Stimulated activated CD8-positive, alpha-beta memory T cell treated with anti-CD3 and anti-CD28 coated beads, Interleukin-12 subunit alpha, Interleukin-12 subunit beta, amount 100 ng/mL, for 24 hours (primary cell): ENCODE data around the gene ZNF627.
A peak's percentile ranks its signal among the peaks of the same experiment; 100 is the strongest.
"Not testable (repeated sequence)": the region's sequence is repeated elsewhere in the genome, so short reads cannot be mapped to it uniquely, and the experiment has no call there.

Source experiments
- DNase-seq: peaks from one replicate; pipeline ENCODE4 v3.0.0-alpha.2; 2020; ENCODE audit errors: extremely low read depth

ZNF627 gene

DNA sequence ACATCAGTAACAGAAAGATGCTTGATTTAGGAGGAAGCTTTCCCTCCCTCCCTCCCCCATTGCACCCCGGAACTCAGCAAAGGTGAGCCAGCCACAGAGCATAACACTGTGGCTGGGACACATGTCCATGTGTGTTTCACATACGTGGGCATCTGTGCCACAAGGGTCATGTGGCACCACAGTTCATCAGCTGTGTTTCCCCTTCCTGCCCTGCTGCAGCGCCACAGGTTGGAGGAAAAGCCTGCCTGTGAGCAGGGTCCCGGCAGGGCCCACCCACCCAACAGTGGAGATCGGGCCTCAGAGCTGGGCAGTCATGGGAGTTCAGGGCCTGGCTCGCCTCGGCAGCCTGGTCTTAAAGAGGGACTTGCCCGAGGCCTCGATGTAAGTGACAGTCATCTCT, 22.6 kb upstream of the ZNF627 start:
- DNase-seq = no peak

DNA sequence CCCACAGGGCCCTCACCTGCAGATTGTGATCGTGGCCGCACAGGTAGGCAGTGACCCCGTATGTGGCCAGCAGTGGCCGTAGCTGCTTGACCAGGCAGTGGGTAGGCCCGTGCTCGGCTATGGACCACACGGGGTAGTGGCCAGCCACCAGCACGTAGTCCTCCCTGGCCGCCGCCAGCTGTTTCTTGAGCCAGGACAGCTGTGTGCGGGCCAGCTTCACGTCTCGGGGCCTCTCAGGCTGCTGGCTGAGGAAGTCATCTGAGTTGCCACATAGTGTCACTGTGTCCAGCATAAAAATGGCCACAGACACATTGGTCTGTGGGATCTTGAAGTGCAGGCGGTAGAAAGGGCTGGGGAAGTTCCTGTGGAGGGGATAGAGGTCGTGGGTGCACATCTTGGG, 21.1 kb upstream of the ZNF627 start:
- no peak for DNase-seq

- no peak for DNase-seq
Observed at GRCh38 chr19:11577451-11578257, 19.6 kb upstream of the ZNF627 start, which contains the start of gene ACP5. TSS of gene ACP5 (minus strand) at chr19:11577645. CDS start at chr19:11577317, 328 bp downstream.

- DNase-seq = no peak
Observed at GRCh38 chr19:11578258-11579142, 18.8 kb upstream of the ZNF627 start.

DNA sequence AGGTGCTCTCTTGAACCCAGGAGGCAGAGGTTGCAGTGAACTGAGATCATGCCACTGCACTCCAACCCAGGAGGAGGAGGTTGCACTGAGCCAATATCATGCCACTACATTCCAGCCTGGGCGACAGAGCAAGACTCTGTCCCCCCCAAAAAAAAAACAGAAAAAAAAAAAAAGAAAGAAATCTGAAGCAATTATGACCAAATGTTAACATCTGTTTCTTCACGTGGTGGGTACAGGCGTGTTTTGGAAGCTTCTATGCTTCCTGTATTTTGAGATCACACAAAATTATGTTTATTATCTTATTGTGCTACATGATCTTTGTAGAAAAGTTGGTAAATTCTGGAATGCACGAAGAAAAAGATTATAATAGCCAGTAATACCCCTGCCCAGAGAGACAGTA, 17.2 kb upstream of the ZNF627 start:
- DNase-seq = no peak

DNA sequence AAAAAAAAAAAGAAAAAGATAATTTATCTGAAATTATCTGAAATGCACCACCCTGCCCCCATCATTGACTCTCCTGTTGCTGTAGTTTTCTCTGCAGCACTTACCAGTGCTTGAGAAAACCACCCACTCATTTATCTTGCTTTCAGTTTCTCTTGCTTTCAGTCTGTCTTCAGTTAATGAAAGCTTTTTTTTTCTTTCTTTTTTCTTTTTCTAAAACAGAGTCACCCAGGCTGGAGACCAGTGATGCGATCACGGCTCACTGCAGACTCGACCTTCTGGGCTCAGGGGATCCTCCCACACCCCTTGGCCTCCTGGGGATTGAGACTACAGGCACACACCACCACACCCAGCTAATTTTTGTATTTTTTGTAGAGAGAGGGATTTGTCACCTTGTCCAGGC, 15.5 kb upstream of the ZNF627 start:
- no peak for DNase-seq

GRCh38 chr19:11586331-11586730, 11.0 kb upstream of the ZNF627 start:
- DNase-seq = no peak

DNA sequence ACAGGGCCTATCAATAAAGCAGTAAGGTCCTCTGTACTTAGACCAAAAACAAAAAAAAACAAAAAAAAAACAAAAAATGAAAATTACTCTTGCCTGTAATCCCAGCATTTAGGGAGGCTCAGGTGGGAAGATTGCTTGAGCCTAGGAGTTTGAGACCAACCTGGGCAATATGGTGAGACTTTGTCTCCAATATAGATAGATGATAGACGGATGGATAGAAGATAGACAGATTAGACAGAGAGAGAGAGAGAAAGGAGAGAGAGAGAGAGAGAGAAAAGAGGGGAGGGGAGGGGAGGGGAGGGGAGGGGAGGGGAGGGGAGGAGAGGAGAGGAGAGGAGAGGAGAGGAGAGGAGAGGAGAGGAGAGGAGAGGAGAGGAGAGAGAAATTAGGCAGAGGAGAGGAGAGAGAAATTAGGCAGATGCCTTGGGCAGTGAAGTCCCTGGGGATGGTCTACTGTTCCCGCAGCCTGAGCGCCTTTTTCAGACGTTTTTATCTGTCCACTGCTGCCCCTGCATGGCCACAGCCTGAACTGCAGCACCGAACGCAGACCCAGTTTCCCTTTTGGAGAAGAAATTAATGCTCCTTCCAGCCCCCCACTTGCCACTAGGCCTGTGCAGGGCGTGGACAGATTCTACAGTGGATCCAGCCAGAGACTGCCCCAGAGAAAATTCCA, 9.8 kb upstream of the ZNF627 start:
- peak; percentile 39 for DNase-seq

- DNase-seq = no peak
Observed at GRCh38 chr19:11587975-11588631, 9.2 kb upstream of the ZNF627 start.

- no peak for DNase-seq
Observed at GRCh38 chr19:11594084-11594483, 3.2 kb upstream of the ZNF627 start.

- no peak for DNase-seq
Observed at GRCh38 chr19:11596156-11596555, 1.1 kb upstream of the ZNF627 start.

GRCh38 chr19:11598103-11598483, 810 bp downstream of the ZNF627 start:
- DNase-seq = no peak

DNA sequence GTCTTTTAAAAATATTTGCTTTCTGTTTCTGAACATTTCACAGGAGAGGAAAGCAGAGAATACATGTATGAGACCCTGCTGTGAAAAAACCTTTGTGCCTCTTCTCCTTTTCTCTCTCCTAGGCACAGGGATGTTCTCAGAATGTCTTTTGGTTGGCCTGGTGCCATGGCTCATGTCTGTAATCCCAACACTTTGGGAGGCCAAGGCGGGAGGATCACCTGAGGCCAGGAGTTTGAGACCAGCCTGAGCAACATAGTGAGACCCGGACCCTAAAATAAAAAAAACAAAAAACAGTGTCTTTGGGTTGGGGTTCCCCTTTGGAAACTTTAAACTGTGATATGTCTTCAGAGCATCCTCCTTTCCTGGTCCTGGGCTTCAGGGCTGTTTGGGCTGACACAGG, 1.5 kb downstream of the ZNF627 start:
- no peak for DNase-seq

DNA sequence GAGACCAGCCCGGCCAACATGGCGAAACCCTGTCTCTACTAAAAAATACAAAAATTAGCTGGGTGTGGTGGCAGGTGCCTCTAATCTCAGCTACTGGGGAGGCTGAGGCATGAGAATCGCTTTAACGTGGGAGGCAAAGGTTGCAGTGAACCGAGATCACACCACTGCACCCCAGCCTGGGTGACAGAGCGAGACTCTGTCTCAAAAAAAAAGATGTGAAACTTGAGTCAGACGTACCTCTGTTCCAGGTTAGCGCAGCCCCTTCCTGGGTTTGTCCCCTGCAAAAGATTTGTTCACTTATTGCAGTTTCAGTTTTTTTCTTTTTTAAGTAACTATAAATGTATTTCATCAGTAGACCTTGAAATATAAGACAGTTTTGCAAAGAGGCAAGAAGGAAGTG, 2.4 kb downstream of the ZNF627 start:
- not testable (repeated sequence) for DNase-seq

- no peak for DNase-seq
Observed at GRCh38 chr19:11606484-11606883, 9.2 kb downstream of the ZNF627 start.

GRCh38 chr19:11611730-11612129, 14.4 kb downstream of the ZNF627 start:
- no peak for DNase-seq

- no peak for DNase-seq
Observed at GRCh38 chr19:11612816-11613511, 15.7 kb downstream of the ZNF627 start.

GRCh38 chr19:11617180-11618062, 20.1 kb downstream of the ZNF627 start:
- DNase-seq = no peak

- DNase-seq = no peak
Observed at GRCh38 chr19:11620553-11620952, 23.3 kb downstream of the ZNF627 start.

GRCh38 chr19:11622401-11622800, 25.1 kb downstream of the ZNF627 start:
- not testable (repeated sequence) for DNase-seq
